GM19035 (cell line): ENCODE data around the gene SLC13A3.

Experiments
- ATAC-seq: cut with Tn5 transposase; IDR thresholded peaks from one replicate; pipeline ENCODE4 v1.9.1; 2021; ENCODE audit not compliant: unreplicated experiment

The SLC13A3 gene

DNA sequence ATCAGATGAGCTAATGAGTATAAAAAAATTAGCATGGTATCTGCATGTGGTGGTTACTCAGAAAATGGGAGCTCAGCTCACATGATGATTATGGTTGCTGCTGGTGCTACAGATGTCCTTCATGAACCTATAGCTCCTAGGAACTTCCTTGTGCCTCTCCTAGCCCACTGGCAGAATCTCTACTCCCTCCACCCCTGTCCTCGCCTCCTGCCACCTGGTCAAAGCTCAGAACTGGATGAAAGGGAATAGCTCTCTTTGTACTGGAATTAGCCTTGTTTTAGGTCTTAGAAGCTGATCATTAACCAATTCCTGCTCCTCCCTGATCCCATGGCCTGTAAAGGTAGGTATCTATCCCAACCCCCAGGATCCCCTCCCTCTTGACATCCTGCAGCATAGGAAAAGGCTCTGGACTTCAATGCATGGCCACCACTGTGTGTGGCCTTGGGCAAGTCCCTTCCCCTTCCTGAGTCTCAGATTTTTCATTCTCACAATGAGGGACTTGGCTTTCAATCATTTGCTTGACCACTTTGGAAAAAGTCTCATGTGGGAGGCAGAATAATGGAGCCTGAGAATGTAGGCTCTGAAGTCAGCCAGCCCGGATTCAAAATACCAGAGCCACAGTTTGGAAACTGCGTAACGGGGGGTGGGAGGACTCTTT lies 43.9 kb downstream of the SLC13A3 start:
- ATAC-seq = no peak

DNA sequence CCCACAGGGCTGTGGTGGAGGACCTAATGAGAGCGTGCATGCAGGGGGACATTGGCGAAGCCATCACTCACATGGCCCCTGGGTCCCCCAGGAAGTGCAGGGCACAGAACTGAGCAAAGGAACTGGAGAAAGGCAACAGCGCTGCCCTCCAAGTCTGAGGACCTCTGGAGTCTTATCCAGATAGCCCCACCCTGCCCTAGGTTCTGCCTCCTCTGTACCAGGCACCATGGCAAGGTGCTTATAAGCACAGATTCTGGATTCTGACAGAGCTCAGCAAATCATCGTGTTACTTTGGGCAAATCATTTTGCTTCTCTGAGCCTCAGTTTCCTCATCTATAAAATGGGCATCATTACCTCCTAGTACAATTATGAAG lies 44.5 kb downstream of the SLC13A3 start:
- no peak for ATAC-seq

DNA sequence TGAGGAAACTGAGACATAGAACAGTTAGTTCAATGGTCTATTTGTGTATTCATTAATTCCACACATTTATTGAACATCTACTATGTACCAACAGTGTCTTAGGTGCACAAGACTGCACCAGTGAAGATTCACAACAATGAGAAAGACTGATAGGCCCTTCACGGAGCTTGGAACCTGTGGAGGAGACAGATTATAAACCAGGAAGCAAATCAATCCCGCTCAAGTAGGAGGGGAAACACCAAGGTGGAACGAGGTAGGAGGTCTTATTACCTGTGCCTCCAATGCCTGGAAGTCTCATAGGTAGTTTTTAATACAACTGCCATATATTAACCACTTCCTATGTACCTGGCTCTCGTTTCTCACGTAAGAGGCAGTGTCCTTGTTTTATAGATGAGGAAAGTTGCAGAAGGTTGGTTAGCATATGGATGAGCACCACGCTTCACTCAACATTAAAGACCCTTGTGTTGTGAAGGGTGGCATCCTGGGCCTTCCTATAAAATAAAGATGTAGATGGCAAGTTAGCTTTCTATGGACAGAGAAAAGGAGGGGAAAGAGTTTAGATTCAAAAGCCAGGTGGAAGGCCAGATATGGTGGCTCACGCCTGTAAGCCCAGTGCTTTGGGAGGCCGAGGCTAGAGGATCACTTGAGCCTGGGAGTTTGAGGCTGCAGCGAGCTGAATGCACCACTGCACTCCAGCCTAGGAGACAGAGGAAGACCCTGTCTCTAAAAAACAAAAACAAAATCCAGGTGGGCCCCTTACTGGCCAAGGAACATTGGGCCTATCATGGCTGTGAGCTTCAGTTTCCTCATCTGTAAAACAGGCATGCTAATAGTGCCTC lies 45.1 kb downstream of the SLC13A3 start:
- no peak for ATAC-seq

DNA sequence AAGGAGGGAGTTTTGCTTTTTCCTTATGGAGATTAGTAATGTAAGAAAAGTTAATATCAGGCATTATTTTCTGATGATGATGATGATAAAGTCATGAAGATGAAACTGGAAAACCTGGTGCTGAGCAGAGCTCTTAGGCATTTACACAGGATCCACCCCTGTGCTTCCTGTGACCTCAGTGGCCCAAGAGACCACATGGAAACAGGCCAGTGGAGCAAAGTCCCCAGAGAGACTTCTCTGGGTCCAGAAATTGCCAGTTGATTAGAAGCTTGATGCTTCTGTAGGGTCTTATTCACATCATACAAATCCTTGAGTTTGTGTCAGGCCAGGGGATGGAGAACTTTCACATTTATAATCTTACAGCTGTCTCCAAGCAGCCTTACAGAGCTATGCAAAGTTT lies 46.1 kb downstream of the SLC13A3 start:
- ATAC-seq = no peak

DNA sequence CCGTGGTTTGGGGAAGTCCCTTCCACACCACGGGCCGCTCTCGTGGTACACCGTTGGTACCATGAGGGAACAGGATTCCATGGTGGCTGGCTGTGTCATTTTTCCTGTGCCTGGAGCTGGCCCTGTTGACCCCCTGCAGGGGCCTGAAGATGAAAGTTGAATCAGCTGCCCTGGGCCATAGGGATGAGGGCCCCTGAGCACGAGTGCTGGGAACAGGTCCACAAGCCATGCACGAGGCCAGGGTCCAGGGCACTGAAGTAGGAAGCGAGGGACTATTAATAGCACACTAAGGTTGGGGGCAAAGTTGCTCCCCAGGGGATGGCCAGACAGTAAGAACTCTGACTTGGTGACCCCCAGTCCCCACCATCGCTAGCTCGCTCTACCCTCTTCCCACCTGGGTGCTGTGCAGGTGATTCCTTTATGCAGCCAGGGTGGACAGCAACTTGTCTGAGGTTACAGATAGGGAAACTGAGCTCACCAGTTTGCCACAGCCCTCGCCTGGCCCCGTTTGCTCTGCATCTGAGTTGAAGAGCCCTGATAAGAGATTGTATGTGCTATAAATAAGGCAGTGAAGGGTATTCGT lies 46.6 kb downstream of the SLC13A3 start:
- no peak for ATAC-seq

DNA sequence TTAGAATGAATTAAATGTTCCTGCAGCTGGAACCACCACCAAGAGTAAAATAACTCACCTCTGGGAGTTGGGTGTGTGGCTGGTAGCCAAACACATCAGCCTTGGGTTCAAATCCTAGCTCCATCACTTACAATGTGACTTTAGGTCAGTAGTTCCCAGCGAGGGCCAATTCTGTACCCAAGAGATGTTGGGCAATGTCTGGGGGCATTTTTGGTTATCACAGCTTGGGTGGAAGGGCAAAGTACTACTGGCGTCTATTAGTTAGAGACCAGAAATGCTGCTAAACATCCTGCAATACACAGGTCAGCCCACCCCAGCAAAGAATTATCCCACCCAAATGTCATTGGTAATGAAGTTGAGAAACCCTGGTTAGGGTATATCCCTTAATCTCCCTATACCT lies 48.8 kb downstream of the SLC13A3 start:
- ATAC-seq = no peak

DNA sequence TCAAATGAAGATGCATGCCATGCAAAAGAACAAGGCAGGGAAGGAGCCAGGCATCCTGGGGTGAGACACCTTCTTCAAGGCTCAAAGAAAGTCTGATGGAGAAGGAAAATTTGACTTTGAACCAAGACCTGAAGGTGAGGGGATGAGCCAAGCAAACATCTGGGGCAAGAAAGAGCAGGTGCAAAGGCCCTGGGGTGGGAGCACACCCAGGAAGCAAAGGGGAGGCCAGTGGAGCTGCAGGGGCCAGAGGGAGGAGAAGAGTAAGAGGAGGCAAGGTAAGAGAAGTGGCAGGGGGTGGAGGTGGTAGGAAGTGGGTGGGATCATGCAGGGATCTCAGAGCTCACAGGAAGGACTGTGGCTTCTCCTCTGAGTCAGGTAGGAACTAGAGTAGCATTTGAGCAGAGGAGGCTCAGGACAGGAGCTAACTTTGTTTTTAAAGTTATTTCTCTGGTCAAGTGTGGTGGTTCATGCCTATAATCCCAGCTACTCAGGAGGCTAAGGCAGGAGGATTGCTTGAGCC lies 49.6 kb downstream of the SLC13A3 start:
- no peak for ATAC-seq

DNA sequence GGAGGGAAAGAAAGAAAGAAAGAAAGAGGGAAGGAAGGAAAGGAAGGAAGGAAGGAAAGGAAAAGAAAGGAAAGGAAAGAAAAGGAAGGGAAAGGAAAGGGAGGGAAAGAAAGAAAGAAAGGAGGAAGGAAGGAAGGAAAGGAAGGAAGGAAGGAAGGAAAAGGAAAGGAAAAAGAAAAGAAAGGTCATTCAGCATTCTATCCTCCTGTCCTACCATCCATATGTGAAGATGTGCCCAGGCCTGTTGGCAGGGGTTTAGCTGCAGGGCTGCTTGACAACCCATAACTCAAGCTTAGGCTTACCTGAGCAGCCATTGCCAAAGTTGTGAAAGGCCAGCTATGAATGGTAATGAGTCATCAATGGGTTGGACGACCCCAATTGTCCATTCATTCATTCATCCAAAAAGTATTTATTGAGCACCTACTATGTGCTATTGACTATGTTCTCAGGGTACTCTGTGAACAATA lies 50.9 kb downstream of the SLC13A3 start:
- no peak for ATAC-seq

DNA sequence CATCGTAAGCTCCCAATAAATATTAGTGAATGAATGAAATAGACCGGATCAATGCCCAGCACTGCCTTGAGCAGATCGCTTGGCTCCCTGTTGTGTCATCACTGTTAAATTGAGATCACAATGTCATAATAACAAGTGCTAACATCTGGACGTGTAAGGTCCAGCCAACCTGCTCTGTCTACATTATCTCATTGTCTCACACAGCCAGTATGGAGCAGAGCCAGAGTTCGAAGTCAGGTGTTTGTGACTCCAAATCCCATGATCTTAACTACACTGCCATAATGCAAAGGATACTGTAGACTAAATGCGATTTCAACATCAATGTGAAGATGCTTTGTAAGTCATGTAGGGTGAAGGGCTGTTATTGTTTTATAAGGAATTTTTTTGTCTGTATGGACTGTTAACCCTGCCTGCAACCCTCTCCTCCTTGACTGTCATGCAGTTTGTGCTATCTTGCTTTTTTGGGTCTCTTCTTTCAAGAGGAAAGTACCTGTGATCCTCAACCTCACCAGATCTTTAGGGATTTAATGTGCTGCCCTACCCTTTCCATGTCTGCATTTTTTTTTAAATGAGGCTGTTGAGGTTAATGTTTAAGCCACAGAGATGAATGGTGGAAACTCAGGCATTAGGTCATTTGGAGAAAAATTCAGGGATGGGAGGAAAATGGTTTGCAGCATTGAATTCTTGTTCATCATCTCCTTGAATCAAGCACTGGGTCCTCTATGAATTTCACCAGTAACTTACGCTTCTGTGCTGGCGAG lies 51.9 kb downstream of the SLC13A3 start:
- no peak for ATAC-seq

DNA sequence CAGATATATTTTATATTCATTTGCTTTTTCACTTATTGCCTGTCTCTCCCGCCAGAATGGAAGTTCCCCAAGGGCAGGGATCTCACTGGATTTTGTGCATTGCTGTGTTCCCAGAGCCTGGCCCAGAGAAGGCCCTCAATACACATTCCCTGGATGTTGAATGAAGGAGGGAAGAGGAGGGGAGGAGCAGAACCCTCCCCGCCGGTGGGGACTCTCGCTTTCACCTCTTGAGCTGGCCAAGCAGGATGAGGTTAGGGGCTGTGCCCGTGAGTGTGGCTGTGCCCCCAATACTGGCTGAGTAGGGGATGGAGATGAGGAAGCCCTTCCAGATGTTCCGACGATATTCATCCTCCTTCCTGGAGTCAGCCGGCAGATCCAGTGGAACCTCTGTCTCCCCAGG lies 55.3 kb downstream of the SLC13A3 start:
- no peak for ATAC-seq

DNA sequence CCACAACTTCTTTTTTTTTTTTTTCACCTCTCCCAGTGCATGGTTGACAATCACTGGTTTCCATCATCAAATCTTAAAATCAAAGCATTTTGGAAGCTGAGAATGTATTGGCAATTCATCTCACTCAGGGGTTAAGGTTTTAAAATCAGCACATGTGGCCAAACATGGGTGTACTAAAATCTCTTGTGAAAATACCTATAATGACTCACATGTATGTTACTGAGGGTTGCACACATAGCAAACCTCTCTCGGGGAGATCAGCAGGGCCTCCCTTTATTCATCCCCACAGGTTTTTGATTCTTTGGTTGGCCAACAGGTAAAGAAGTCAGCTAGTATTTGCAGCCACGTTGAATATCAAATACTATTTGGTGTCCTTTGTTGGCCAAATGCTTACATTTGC lies 56.5 kb downstream of the SLC13A3 start:
- no peak for ATAC-seq

DNA sequence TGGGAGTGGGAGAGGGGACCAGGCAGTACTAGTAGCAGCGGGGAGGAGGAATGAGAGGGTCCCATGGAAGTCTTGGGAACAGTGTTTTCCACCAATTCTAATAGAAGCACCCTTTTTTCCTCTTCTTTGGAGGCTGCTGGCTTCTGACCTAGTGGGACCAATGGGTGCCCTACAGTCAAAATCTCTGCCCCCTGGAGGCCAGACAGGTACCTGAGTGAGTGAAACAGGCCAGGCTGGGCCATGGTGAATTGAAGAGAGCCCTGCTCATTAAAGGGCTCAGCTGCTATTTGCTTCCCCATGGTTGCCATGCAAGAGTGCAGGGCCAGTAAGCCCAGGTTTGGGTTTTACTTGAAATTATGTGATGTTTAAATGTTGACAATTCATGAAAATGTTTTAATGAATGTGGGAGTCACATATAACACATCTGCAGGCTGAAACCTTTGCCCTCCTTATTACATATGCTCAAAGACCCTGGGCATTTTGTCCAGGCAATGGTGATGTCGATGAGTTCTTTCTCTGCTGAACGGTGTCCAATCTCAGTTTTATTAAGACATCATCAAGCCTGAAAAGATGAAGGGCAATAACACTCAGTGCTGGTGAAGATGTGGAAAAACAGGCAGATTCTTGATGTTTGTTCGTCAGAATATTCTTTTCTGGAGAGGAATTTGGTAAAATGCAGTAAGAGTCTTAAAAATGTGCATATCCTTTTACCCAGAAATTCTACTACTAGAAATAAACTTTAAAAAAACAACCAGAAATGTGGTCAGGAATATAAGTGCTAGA lies 58.5 kb downstream of the SLC13A3 start:
- ATAC-seq = no peak

DNA sequence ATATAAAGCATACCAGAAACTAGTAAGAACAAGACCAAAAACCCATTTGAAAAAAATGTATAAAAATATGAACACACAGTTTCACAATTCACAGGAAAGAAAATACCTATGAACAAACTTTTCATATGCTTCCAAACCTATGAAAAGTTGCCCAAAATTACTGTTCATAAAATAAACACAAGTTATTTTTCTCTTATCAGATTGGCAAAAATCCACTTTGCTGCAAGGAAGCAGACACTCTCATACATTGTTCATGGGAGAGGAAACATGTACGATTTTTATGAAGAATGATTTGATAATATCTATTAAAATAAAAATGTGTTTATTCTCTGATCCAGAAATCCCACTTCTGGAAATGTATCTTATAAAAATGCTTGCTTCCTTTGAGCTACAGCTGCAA lies 60.8 kb downstream of the SLC13A3 start:
- ATAC-seq = no peak

DNA sequence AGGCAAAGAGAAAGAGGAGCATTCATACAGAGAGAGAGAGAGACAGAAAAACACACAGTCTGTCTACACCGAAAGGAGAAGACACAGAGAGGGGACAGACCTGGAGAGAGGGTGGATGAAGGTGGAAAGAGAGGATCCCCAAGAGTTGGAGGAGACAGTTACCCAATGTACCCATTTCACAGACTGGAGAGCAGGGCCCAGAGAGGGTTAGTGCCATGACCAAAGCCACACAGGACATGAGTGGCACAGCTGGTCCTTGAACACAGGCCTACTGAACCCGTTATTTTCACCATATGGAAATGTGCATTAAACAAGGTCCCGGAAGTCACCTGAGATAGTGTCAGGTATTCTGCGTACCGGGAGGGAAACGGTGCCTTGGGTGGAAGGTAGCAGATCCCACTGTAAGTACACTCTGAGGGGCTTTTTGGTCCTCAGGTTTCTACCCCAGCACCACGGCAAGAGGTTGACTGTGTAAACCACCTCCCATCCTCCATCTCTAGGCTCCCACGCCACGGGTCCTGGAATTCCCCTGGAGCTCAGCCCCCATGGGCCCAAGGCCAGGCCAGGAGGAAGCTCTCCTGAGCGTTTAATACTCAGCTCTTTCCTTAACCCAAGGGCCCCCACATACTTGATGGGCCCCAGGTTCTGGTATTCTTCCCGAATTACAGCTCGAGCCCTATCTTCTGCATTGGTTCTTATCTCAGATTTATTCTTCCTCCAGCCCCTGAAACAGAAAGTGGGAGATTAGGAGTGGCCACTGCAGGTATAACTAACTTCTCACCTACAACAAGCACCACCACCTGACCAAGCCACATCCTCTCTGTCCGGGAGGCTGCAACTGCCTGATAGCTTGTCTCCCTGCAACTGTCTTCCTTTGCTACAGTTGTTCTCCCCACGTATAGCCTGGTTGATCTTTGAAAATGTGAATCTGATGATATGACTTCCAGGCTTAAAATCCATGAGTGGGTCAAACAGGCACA lies 62.4 kb downstream of the SLC13A3 start:
- no peak for ATAC-seq

DNA sequence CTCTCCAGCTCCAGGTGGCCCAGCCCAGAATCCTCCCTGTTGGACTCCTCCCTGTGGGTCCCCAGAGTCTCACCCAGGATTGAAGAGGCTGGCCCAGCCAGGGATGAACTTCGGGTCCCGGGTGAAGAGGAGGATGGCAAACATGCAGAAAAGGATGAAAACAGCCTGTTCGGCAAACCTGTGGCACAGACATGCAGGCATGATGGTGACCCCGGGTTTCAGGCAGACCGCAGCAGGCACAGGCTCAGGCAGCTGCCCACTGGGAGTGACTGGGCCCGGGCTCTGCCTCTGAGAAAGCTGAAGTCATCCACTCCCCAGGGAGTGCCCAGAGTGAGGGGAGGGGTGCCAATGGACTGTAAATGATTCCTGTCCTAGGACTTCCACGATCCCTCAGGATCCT lies 63.3 kb downstream of the SLC13A3 start:
- ATAC-seq = no peak

DNA sequence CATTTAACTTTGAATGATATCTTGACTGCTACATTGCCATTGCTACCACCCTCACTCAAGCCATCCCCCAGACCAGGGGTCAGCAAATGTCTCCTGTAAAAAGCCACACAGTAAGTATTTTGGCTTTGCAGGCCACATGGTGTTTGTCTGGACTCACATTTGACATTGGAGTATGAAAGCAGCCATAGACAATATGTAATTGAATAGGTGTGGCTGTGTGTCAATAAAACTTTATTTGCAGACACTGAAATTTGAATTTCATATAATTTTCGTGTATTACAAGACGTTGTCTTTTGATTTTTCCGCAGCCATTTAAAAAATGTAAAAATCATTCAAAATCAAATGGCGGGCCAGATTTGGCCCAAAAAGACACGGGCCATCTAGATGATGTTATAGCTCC lies 64.5 kb downstream of the SLC13A3 start:
- ATAC-seq = no peak

DNA sequence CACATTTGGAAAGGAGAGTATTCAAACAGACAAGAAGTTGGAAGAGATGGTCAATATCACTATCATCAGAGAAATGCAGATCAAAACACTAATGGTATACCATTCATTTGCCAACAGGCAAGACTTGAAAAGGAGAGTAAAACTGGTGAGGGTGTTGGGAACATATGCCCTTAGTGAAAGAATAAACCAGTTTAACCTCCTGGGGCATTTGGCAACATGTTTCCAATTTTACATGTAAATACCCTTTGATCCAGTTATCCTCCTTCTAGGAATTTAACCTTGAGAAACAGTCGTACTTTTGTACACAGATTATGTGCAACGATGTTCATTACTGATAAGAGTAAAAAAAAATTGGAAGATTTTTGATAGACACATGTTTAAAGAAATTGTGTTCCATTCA lies 66.8 kb downstream of the SLC13A3 start:
- ATAC-seq = no peak

DNA sequence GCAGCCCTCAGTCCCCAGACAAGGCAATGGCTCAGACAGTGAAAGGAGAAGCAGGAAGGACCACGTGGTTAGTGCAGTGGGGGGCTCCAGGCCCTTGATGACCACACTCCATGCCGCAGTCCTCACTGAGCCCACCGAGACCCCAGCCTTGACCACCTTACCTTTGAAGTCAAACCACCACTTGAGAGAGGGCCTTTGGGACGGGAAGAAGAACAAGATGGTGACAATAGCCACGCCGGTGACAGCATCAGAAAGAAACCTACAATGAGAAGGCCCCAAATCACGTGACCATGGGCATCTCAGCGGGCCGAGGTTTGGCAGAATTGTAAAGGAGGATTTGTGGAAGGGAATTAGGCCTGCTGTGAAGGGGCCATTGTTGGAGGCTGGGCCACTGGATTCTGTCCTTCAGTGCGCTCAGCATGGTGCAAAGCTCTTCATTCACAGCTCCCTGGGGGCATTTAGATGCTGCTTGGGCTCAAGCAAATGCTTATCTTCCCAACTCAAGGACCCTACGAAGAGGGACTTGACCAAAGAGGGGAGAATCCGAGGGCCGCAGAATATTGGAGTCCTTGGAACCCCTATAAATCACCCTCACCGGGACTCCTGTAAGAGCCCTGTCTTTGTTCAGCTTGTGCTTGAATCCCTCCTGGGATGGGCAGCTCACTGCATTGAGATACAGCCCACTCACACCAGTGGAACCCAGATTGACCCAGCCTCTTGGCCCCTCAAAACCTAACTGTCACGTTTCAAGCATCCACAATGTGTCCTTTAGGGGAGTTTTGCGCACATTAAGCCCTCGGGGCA lies 67.6 kb downstream of the SLC13A3 start:
- ATAC-seq = no peak

DNA sequence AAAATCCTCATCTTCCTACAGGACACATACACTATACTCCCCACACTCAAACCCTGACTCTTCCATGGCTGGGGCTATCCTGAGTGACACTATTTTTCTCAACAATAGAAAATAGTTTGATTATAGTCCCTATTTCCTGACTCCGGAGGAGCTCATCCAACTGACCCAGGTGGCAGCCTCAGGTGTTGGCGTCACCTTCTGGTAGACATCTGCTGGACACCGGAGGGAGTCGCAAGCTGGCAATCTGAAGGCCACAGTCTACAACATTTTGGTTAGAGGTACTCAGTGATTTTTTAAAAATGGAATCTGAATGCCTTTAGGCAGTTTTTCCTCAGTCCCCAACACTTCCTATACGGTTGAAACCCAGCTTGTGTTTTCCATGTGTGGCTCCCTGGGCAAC lies 68.6 kb downstream of the SLC13A3 start:
- ATAC-seq = no peak
